Activated CD4-positive, alpha-beta T cell treated with anti-CD3 and anti-CD28 coated beads for 48 hours (primary cell): Measurements from ENCODE around the gene RRP8.
A peak's percentile ranks its signal among the peaks of the same experiment; 100 is the strongest.

ENCODE experiments used
- DNase-seq: peaks from one replicate; pipeline ENCODE4 v3.0.0-alpha.2; 2020

RRP8 gene

GRCh38 chr11:6632116-6633073 lies 29.0 kb upstream of the RRP8 start:
- no peak for DNase-seq

GRCh38 chr11:6631361-6631890 lies 28.0 kb upstream of the RRP8 start:
- DNase-seq, result no peak

GRCh38 chr11:6630632-6631291 lies 27.3 kb upstream of the RRP8 start:
- no peak for DNase-seq

- DNase-seq, result no peak
Measured at GRCh38 chr11:6629892-6630631, 26.6 kb upstream of the RRP8 start.

GRCh38 chr11:6629573-6629891 lies 26.1 kb upstream of the RRP8 start:
- no peak for DNase-seq

GRCh38 chr11:6628526-6628925 lies 25.1 kb upstream of the RRP8 start:
- DNase-seq, result no peak

- no peak for DNase-seq
Measured at GRCh38 chr11:6627762-6628241, 24.4 kb upstream of the RRP8 start.

- DNase-seq, result no peak
Measured at GRCh38 chr11:6626971-6627761, 23.8 kb upstream of the RRP8 start.

GRCh38 chr11:6625832-6626420 lies 22.5 kb upstream of the RRP8 start:
- DNase-seq, result no peak

GRCh38 chr11:6625156-6625831 lies 21.9 kb upstream of the RRP8 start:
- DNase-seq, result no peak

- no peak for DNase-seq
Measured at GRCh38 chr11:6623391-6624363, 20.3 kb upstream of the RRP8 start.

- no peak for DNase-seq
Measured at GRCh38 chr11:6622261-6623171, 19.1 kb upstream of the RRP8 start.

- no peak for DNase-seq
Measured at GRCh38 chr11:6621711-6622211, 18.3 kb upstream of the RRP8 start.

GRCh38 chr11:6620636-6621035 lies 17.2 kb upstream of the RRP8 start:
- no peak for DNase-seq

- peak; percentile 89 for DNase-seq
Measured at GRCh38 chr11:6619004-6619745, 15.8 kb upstream of the RRP8 start, which contains the start of gene TPP1. TPP1 (minus strand) TSS chr11:6619422; CDS start chr11:6619400, 22 bp downstream.

- DNase-seq, result peak; percentile 71
Measured at GRCh38 chr11:6618117-6619003, 14.9 kb upstream of the RRP8 start.

GRCh38 chr11:6617315-6617781 lies 13.9 kb upstream of the RRP8 start:
- no peak for DNase-seq
